Measurements from ENCODE around the gene FPR2.

DNA sequence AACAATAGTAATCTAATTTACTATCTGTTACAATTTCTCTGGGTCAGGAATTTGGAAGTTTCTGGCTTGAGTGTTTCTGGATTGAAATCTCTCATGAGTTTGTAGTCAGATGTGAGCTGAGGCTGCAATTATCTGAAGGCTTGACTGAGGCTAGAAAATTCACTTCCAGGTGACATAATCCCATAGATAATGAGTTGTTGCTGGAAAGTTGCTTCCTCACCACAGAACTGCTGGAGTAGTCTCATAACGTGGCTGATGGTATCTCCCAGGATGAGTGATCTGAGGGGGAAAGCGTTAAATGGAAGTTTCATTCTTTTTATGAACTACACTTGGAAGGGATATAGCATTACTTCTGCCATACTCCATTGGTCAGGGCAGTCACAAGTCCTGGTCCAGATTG is 18.7 kb downstream of the FPR2 start:
- TF ChIP-seq EZH2 (IDR thresholded peaks at IDR 0.05) (no peak), POLR2AphosphoS5 (IDR thresholded peaks at IDR 0.05; ENCODE audit: borderline replicate concordance, low read depth, low read length) (no peak), FOXP2 (optimal IDR thresholded peaks at IDR 0.05; ENCODE audit: control extremely low read depth, extremely low read length, insufficient read depth) (no peak)
